ENCODE measurements around the gene RBM33. TPM values are rescaled to one million over a fixed set of nuclear protein-coding genes. Genes with fewer than 3 reads are reported as not detected.
A peak's percentile ranks its signal among the peaks of the same experiment; 100 is the strongest.

RBM33 gene
- total and polyA plus RNA-seq, 9 of the 15 experiments (the other 6 are each of a cell fraction or from before 2014, with no cell fraction given), result 4.4 to 80.7 (median 27.3) TPM

- TF ChIP-seq, protein P1, sequence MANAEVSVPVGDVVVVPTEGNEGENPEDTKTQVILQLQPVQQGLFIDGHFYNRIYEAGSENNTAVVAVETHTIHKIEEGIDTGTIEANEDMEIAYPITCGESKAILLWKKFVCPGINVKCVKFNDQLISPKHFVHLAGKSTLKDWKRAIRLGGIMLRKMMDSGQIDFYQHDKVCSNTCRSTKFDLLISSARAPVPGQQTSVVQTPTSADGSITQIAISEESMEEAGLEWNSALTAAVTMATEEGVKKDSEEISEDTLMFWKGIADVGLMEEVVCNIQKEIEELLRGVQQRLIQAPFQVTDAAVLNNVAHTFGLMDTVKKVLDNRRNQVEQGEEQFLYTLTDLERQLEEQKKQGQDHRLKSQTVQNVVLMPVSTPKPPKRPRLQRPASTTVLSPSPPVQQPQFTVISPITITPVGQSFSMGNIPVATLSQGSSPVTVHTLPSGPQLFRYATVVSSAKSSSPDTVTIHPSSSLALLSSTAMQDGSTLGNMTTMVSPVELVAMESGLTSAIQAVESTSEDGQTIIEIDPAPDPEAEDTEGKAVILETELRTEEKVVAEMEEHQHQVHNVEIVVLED (CRISPR knock-in tag; IDR thresholded peaks at IDR 0.05), result no peak; the same call in 1 of the 2 replicates
- peak; percentile 67; the same call in 1 of the 2 replicates for TF ChIP-seq ZNF584 (CRISPR knock-in tag; IDR thresholded peaks at IDR 0.05; ENCODE audit: low read depth)
- TF ChIP-seq, protein P2, sequence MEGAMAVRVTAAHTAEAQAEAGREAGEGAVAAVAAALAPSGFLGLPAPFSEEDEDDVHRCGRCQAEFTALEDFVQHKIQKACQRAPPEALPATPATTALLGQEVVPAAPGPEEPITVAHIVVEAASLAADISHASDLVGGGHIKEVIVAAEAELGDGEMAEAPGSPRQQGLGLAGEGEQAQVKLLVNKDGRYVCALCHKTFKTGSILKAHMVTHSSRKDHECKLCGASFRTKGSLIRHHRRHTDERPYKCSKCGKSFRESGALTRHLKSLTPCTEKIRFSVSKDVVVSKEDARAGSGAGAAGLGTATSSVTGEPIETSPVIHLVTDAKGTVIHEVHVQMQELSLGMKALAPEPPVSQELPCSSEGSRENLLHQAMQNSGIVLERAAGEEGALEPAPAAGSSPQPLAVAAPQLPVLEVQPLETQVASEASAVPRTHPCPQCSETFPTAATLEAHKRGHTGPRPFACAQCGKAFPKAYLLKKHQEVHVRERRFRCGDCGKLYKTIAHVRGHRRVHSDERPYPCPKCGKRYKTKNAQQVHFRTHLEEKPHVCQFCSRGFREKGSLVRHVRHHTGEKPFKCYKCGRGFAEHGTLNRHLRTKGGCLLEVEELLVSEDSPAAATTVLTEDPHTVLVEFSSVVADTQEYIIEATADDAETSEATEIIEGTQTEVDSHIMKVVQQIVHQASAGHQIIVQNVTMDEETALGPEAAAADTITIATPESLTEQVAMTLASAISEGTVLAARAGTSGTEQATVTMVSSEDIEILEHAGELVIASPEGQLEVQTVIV (CRISPR knock-in tag; IDR thresholded peaks at IDR 0.05; ENCODE audit: borderline replicate concordance), result peak; percentile 98
- TF ChIP-seq NELFE (IDR thresholded peaks at IDR 0.05; ENCODE audit: insufficient read depth, insufficient read length), result no peak
- no peak for TF ChIP-seq DPF2 (IDR thresholded peaks at IDR 0.05)
- TF ChIP-seq ZNF717 (CRISPR knock-in tag; IDR thresholded peaks at IDR 0.05), result no peak
- no peak for TF ChIP-seq CC2D1A (IDR thresholded peaks at IDR 0.05)
- TF ChIP-seq SNRNP70 (optimal IDR thresholded peaks at IDR 0.05; ENCODE audit: low read depth, low read length), result no peak
- no peak for TF ChIP-seq SMARCE1 (IDR thresholded peaks at IDR 0.05)
- TF ChIP-seq TFAP4 (CRISPR knock-in tag; IDR thresholded peaks at IDR 0.05; ENCODE audit: borderline replicate concordance), result peak; percentile 89
- TF ChIP-seq SMARCA5 (IDR thresholded peaks at IDR 0.05), result no peak
- no peak for TF ChIP-seq ATF1 (CRISPR knock-in tag; IDR thresholded peaks at IDR 0.05)
- TF ChIP-seq ATF1 (tag; IDR thresholded peaks at IDR 0.05), result peak; percentile 57
- TF ChIP-seq SOX6 (IDR thresholded peaks at IDR 0.05), result peak; percentile 67; the same call in 1 of the 2 replicates
- no peak for TF ChIP-seq EHMT2 (IDR thresholded peaks at IDR 0.05)
- TF ChIP-seq SMC3 (conservative IDR thresholded peaks at IDR 0.05; ENCODE audit: insufficient read depth, low read depth, low read length), result no peak
- no peak for TF ChIP-seq GATAD2A (IDR thresholded peaks at IDR 0.05)
- TF ChIP-seq ZBTB34 (CRISPR knock-in tag; IDR thresholded peaks at IDR 0.05), result no peak
- TF ChIP-seq RAD21 (CRISPR knock-in tag; conservative IDR thresholded peaks at IDR 0.05 in 1 of 2, IDR thresholded peaks at IDR 0.05 in 1 of 2), result no peak
- no peak for TF ChIP-seq SRSF9 (IDR thresholded peaks at IDR 0.05; ENCODE audit: borderline replicate concordance, low read depth, low read length)
- no peak for TF ChIP-seq PTRF (tag; IDR thresholded peaks at IDR 0.05)
- TF ChIP-seq SRSF7 (optimal IDR thresholded peaks at IDR 0.05; ENCODE audit: low read depth, low read length), result no peak
- TF ChIP-seq ZNF41 (CRISPR knock-in tag; conservative IDR thresholded peaks at IDR 0.05), result no peak
- no peak for TF ChIP-seq PHF21A (IDR thresholded peaks at IDR 0.05; ENCODE audit: borderline replicate concordance, low read depth)
Measured at GRCh38 chr7:155644178-155644970, at the start of gene RBM33 (continued).

All from K562 (cell line).